HG03571 (cell line): ENCODE measurements around the gene HOXD3.

ENCODE experiments used
- ATAC-seq: cut with Tn5 transposase; IDR thresholded peaks from one replicate; pipeline ENCODE4 v1.9.1; 2021; ENCODE audit not compliant: unreplicated experiment

Gene HOXD3

GRCh38 chr2:176121190-176122051 is 35.7 kb upstream of the HOXD3 start:
- no peak for ATAC-seq

GRCh38 chr2:176122052-176122682 is 34.9 kb upstream of the HOXD3 start:
- no peak for ATAC-seq

GRCh38 chr2:176122683-176123410 is 34.3 kb upstream of the HOXD3 start, which contains the start of gene HOXD9:
Gene HOXD9, plus strand, starts transcription at chr2:176122719. Its CDS starts 50 bp downstream, at chr2:176122769.
- ATAC-seq, result no peak

GRCh38 chr2:176123411-176124109 is 33.5 kb upstream of the HOXD3 start:
- ATAC-seq, result no peak

- no peak for ATAC-seq
Observed at GRCh38 chr2:176124110-176124946, 32.8 kb upstream of the HOXD3 start.

GRCh38 chr2:176124947-176125771 is 31.9 kb upstream of the HOXD3 start:
- no peak for ATAC-seq

- ATAC-seq, result no peak
Observed at GRCh38 chr2:176125772-176126054, 31.4 kb upstream of the HOXD3 start.

GRCh38 chr2:176126929-176127773 is 30.0 kb upstream of the HOXD3 start:
- no peak for ATAC-seq

- no peak for ATAC-seq
Observed at GRCh38 chr2:176127774-176128072, 29.4 kb upstream of the HOXD3 start.

GRCh38 chr2:176128172-176128981 is 28.7 kb upstream of the HOXD3 start:
- ATAC-seq, result no peak

- no peak for ATAC-seq
Observed at GRCh38 chr2:176128982-176129796, 27.9 kb upstream of the HOXD3 start, which contains the start of gene HOXD8. Gene HOXD8, plus strand, starts transcription at chr2:176129705. Its CDS starts 662 bp downstream, at chr2:176130367.

- no peak for ATAC-seq
Observed at GRCh38 chr2:176129813-176130146, 27.3 kb upstream of the HOXD3 start.

- no peak for ATAC-seq
Observed at GRCh38 chr2:176130147-176130956, 26.8 kb upstream of the HOXD3 start.

GRCh38 chr2:176130957-176131847 is 25.9 kb upstream of the HOXD3 start:
- no peak for ATAC-seq

- ATAC-seq, result no peak
Observed at GRCh38 chr2:176131848-176132158, 25.3 kb upstream of the HOXD3 start.
